GM08714 (cell line): ENCODE measurements around the gene NRXN2.

Source experiments
- H3K4me3 ChIP-seq: fragments of 200-500 bp; sonication (Bioruptor generic); 2 replicates; pipeline ENCODE4 v1.5.1; 2014; ENCODE audit warnings: mild to moderate bottlenecking, low read length, inconsistent platforms
- ZNF274 ChIP-seq: IDR thresholded peaks from 2 replicates; pipeline ENCODE4 v1.6.1; 2012; ENCODE audit warnings: mild to moderate bottlenecking, low read depth, low read length

The NRXN2 gene

GRCh38 chr11:64633555-64634159, 89.3 kb downstream of the NRXN2 start:
- H3K4me3 ChIP-seq: no peak overlapping the region
- TF ChIP-seq ZNF274: no peak

- no peak for TF ChIP-seq ZNF274
Observed at GRCh38 chr11:64632654-64633053, 90.3 kb downstream of the NRXN2 start.

GRCh38 chr11:64632237-64632636, 90.8 kb downstream of the NRXN2 start:
- H3K4me3 ChIP-seq: no peak overlapping the region
- no peak for TF ChIP-seq ZNF274

More at GRCh38 chr11:64632654-64633053, 90.3 kb downstream of the NRXN2 start:
- no peak overlapping the region for H3K4me3 ChIP-seq

GRCh38 chr11:64631675-64632074, 91.3 kb downstream of the NRXN2 start:
- H3K4me3 ChIP-seq: no peak overlapping the region
- no peak for TF ChIP-seq ZNF274

GRCh38 chr11:64629796-64630562, 93.0 kb downstream of the NRXN2 start:
- no peak overlapping the region for H3K4me3 ChIP-seq
- TF ChIP-seq ZNF274: no peak

- no peak for TF ChIP-seq ZNF274
- no peak overlapping the region for H3K4me3 ChIP-seq
Observed at GRCh38 chr11:64629103-64629502, 93.9 kb downstream of the NRXN2 start.

GRCh38 chr11:64628596-64628995, 94.4 kb downstream of the NRXN2 start:
- TF ChIP-seq ZNF274: no peak
- no peak overlapping the region for H3K4me3 ChIP-seq

- TF ChIP-seq ZNF274: no peak
- H3K4me3 ChIP-seq: no peak overlapping the region
Observed at GRCh38 chr11:64627371-64627770, 95.6 kb downstream of the NRXN2 start.

- TF ChIP-seq ZNF274: no peak
- H3K4me3 ChIP-seq: no peak overlapping the region
Observed at GRCh38 chr11:64626637-64627036, 96.4 kb downstream of the NRXN2 start.

GRCh38 chr11:64624883-64625481, 98.0 kb downstream of the NRXN2 start:
- TF ChIP-seq ZNF274: no peak
- no peak overlapping the region for H3K4me3 ChIP-seq

- no peak for TF ChIP-seq ZNF274
- H3K4me3 ChIP-seq: no peak overlapping the region
Observed at GRCh38 chr11:64622681-64623080, 100.3 kb downstream of the NRXN2 start.

GRCh38 chr11:64621283-64622019, 101.5 kb downstream of the NRXN2 start:
- H3K4me3 ChIP-seq: no peak overlapping the region
- TF ChIP-seq ZNF274: no peak

- H3K4me3 ChIP-seq: no peak overlapping the region
Observed at GRCh38 chr11:64620381-64620971, 102.5 kb downstream of the NRXN2 start.

GRCh38 chr11:64619811-64620380, 103.1 kb downstream of the NRXN2 start:
- no peak for TF ChIP-seq ZNF274
- H3K4me3 ChIP-seq: no peak overlapping the region

More at GRCh38 chr11:64620381-64620971, 102.5 kb downstream of the NRXN2 start:
- no peak for TF ChIP-seq ZNF274
